DMS79 treated with DMSO at 0.1 percent for 48 hours (cell line): ENCODE data around the gene EMC7.

ENCODE experiments used
- DNase-seq: peaks from one replicate; lab custom pipeline; 2025; lab: John Stamatoyannopoulos, UW

EMC7 gene

DNA sequence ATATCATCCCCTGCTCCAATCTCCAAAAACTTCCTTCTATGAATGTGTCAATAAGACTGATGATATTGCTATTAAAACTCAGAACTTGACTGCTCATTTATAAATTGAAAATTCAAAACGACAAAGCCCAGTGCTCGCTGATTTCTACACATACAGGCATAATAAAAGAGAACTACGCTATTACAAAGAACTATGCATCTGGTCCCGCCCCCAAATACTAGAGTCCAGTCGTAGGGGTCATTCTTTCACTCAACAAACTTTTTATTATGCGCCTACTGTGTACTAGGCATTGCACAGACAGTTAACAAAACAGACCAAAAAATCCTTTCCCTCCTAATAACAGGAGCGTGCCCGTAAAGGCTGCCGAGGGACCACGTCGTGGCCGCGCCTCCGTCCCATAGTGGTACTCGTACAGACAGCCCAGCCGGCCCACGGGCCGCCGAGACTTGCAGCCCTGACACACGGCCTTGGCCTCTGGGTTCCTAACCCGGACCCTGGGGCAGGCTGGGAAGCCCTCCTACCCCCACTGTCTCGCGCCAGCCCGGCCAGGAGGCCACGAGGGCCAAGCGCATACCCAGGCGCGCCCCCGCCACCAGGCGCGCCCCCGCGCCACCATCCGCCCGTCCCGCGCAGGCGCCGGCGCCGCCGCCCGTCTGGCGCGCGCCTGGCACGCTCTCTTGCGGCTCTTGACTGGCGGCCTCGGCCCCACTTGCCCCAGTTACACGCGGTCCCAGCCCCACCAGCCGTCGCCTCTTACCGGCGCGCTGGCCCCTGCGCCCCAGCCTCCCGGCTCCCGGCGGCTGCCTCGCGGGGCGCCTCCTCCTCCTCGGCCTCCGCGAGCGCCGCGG, 63.4 kb downstream of the EMC7 start:
- peak; percentile 13 for DNase-seq
